Measurements from ENCODE around the gene LHX6.

LHX6 gene

DNA sequence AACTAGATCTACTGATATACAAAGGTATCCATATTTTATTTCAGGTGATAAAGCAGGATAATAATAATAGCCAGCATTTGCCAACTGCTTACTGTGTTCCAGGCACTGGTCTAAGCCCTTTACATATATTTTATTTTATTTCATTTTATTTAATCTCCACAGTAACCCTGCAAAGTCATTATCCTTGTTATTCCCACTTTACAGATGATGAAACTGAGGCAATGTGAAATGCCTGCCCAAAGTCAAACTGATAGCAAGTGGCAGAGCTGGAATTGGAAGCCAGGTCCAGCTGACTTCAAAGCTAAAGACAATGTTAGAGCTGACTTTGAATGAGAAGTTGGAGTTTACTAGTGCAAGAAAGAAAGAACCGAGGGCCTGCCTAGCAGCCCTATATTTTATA, 44.2 kb downstream of the LHX6 start:
- Histone ChIP-seq H3K27me3 (ENCODE audit: insufficient read depth, low read depth, severe bottlenecking) (no peaks in the 10 kb centered on the region), H3K9me3 (ENCODE audit: severe bottlenecking) (no peaks in the 10 kb centered on the region), H3K36me3 (no peaks in the 10 kb centered on the region), H3K4me3 (ENCODE audit: low read depth, low read length) (no peak overlapping the region), H3K27ac (no peak overlapping the region)
- no peak for DNase-seq
- TF ChIP-seq CTCF (IDR thresholded peaks at IDR 0.05; ENCODE audit: low read depth, low read length): no peak

DNA sequence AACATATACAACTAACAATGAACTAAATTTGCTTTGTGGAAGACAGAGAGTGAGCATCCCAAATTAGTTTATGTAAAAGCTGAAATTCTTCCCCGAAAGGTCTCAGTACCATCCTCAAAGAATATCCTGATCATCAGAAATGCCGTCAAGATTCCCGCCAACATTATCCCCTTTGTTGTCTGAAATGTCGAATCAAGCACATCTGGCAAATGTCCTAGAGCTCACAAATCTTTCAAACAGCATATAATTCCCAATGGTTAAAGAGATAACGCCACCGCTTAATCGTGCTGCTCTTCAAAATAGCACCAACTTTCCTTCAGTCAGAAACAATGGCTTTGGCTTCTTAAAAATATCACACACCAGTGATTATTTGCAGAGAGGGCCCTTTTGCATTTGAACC, 45.3 kb downstream of the LHX6 start:
- no peak for DNase-seq
- TF ChIP-seq CTCF (IDR thresholded peaks at IDR 0.05; ENCODE audit: low read depth, low read length): no peak
- no peaks in the 10 kb centered on the region for H3K36me3 ChIP-seq
- H3K9me3 ChIP-seq (ENCODE audit: severe bottlenecking): no peaks in the 10 kb centered on the region
- no peak overlapping the region for H3K27ac ChIP-seq
- no peak overlapping the region for H3K4me3 ChIP-seq (ENCODE audit: low read depth, low read length)
- H3K27me3 ChIP-seq (ENCODE audit: insufficient read depth, low read depth, severe bottlenecking): no peaks in the 10 kb centered on the region

DNA sequence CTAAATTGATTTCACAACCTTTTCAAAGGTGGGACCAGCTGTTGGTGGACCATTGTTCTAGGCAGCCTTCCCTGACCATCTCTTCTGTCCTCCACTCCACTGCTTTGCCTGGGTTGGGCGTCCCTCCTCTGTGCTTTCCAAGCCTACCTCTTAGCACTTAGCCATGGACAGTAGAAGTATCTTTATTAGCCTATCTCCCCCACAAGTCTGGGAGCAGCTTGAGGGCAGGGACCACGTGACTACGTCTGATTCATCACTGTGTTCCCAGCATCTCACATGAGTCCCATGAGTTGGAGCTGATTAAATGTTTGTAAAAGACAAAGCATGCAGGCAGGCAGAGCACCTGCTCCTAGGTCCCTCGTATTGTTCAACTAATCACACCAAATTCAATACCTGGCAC, 48.1 kb downstream of the LHX6 start:
- TF ChIP-seq CTCF (IDR thresholded peaks at IDR 0.05; ENCODE audit: low read depth, low read length): no peak
- Histone ChIP-seq H3K9me3 (ENCODE audit: severe bottlenecking) (no peaks in the 10 kb centered on the region), H3K4me3 (ENCODE audit: low read depth, low read length) (no peak overlapping the region), H3K27me3 (ENCODE audit: insufficient read depth, low read depth, severe bottlenecking) (peaks cover 7% of the 10 kb centered on the region), H3K27ac (no peak overlapping the region), H3K36me3 (no peaks in the 10 kb centered on the region)
- DNase-seq: no peak

- no peaks in the 10 kb centered on the region for H3K36me3 ChIP-seq
- no peak overlapping the region for H3K27ac ChIP-seq
- peaks cover 10% of the 10 kb centered on the region for H3K27me3 ChIP-seq (ENCODE audit: insufficient read depth, low read depth, severe bottlenecking)
- TF ChIP-seq CTCF (IDR thresholded peaks at IDR 0.05; ENCODE audit: low read depth, low read length): no peak
- no peak for DNase-seq
- H3K9me3 ChIP-seq (ENCODE audit: severe bottlenecking): no peaks in the 10 kb centered on the region
- H3K4me3 ChIP-seq (ENCODE audit: low read depth, low read length): no peak overlapping the region
Measured at GRCh38 chr9:122179690-122180074, 49.1 kb downstream of the LHX6 start.

- Histone ChIP-seq H3K9me3 (ENCODE audit: severe bottlenecking) (no peaks in the 10 kb centered on the region), H3K36me3 (no peaks in the 10 kb centered on the region), H3K27ac (no peak overlapping the region), H3K27me3 (ENCODE audit: insufficient read depth, low read depth, severe bottlenecking) (peaks cover 10% of the 10 kb centered on the region), H3K4me3 (ENCODE audit: low read depth, low read length) (no peak overlapping the region)
- no peak for TF ChIP-seq CTCF (IDR thresholded peaks at IDR 0.05; ENCODE audit: low read depth, low read length)
- DNase-seq: no peak
Measured at GRCh38 chr9:122179054-122179689, 49.6 kb downstream of the LHX6 start.

DNA sequence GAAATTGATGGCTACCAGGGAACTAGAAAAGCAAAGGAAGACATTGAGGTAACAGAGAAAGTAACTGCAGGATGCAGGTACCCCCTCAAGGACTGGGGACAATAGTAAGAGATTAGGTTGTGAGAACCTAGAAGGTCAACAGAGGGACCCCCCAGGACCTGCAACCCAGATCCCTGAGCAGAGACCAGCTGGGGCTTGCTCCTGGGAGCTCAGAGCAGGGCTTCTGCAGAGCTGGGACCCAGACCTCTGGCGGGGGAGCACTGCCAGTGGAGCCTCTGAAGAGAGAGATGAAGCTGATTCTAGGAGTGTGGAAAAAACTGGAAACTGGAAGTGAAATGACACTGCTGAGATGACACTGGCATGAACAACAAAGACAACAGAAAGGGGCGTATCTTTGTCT, 51.8 kb downstream of the LHX6 start:
- Histone ChIP-seq H3K9me3 (ENCODE audit: severe bottlenecking) (no peaks in the 10 kb centered on the region), H3K27me3 (ENCODE audit: insufficient read depth, low read depth, severe bottlenecking) (peaks cover 19% of the 10 kb centered on the region), H3K27ac (no peak overlapping the region), H3K36me3 (no peaks in the 10 kb centered on the region), H3K4me3 (ENCODE audit: low read depth, low read length) (no peak overlapping the region)
- no peak for DNase-seq
- no peak for TF ChIP-seq CTCF (IDR thresholded peaks at IDR 0.05; ENCODE audit: low read depth, low read length)
